MM.1S (cell line): Measurements from ENCODE around the gene RCOR1.
"Not testable (repeated sequence)": the region's sequence is repeated elsewhere in the genome, so short reads cannot be mapped to it uniquely, and the experiment has no call there.

ENCODE experiments used
- DNase-seq: peaks from one replicate; pipeline ENCODE4 v3.0.0-alpha.2; 2015
- H2AFZ ChIP-seq: fragments of 300-600 bp; sonication (generic); 2 replicates; pipeline ENCODE4 v1.6.0; 2016; ENCODE audit warnings: antibody characterized with exemption, low read length
- H3F3A ChIP-seq: fragments of 300-600 bp; sonication (generic); 2 replicates; pipeline ENCODE4 v1.6.1; 2016; ENCODE audit warnings: mild to moderate bottlenecking, antibody characterized with exemption, low read length, moderate library complexity, mixed read lengths; ENCODE audit not compliant: insufficient read depth
- H3K27ac ChIP-seq: fragments of 300-600 bp; sonication (generic); 2 replicates; pipeline ENCODE4 v1.5.1; 2016; ENCODE audit warnings: mild to moderate bottlenecking, low read length
- H3K27me3 ChIP-seq: fragments of 300-600 bp; sonication (generic); replicated peaks from 2 replicates; pipeline ENCODE4 v1.6.0; 2016; ENCODE audit warnings: low read length; ENCODE audit not compliant: insufficient read depth
- H3K36me3 ChIP-seq: fragments of 300-600 bp; sonication (generic); replicated peaks from 2 replicates; pipeline ENCODE4 v1.6.1; 2016; ENCODE audit warnings: mild to moderate bottlenecking, low read length, mixed read lengths; ENCODE audit not compliant: insufficient read depth
- H3K4me1 ChIP-seq: fragments of 300-600 bp; sonication (generic); 2 replicates; pipeline ENCODE4 v1.6.1; 2016; ENCODE audit warnings: low read length, mixed read lengths
- H3K4me2 ChIP-seq: fragments of 300-600 bp; sonication (generic); 2 replicates; pipeline ENCODE4 v1.6.0; 2016; ENCODE audit warnings: low read depth, low read length
- H3K4me3 ChIP-seq: fragments of 300-600 bp; sonication (generic); 2 replicates; pipeline ENCODE4 v1.5.1; 2016; ENCODE audit warnings: low read length, mixed read lengths
- H3K79me2 ChIP-seq: fragments of 300-600 bp; sonication (generic); 2 replicates; pipeline ENCODE4 v1.6.1; 2016; ENCODE audit warnings: mixed run types, low read length, mixed read lengths
- H3K9ac ChIP-seq: fragments of 300-600 bp; sonication (generic); 2 replicates; pipeline ENCODE4 v1.6.1; 2016; ENCODE audit warnings: low read length, mixed read lengths
- H3K9me2 ChIP-seq: fragments of 300-600 bp; sonication (generic); replicated peaks from 2 replicates; pipeline ENCODE4 v1.6.1; 2016; ENCODE audit warnings: mild to moderate bottlenecking, low read length, mixed read lengths; ENCODE audit not compliant: insufficient read depth
- H3K9me3 ChIP-seq: fragments of 300-600 bp; sonication (generic); replicated peaks from 2 replicates; pipeline ENCODE4 v1.6.1; 2016; ENCODE audit warnings: mild to moderate bottlenecking, low read length, mixed read lengths; ENCODE audit not compliant: insufficient read depth
- H4K20me1 ChIP-seq: fragments of 300-600 bp; sonication (generic); 2 replicates; pipeline ENCODE4 v1.6.1; 2016; ENCODE audit warnings: mild to moderate bottlenecking, low read length, moderate library complexity, mixed read lengths; ENCODE audit not compliant: insufficient read depth
- CTCF ChIP-seq: fragments of 300-600 bp; sonication (generic); IDR thresholded peaks from 2 replicates; pipeline ENCODE4 v1.5.1; 2016; ENCODE audit warnings: antibody characterized with exemption, low read length, mixed read lengths
- EZH2 ChIP-seq: fragments of 300-600 bp; sonication (generic); optimal IDR thresholded peaks from 2 replicates; pipeline ENCODE3; 2017; ENCODE audit warnings: low read depth, mild to moderate bottlenecking, antibody characterized with exemption, low read length, mixed read lengths
- EZH2phosphoT487 ChIP-seq: fragments of 300-600 bp; sonication (generic); IDR thresholded peaks from 2 replicates; pipeline ENCODE4 v1.6.1; 2018; ENCODE audit warnings: antibody characterized with exemption, low read length

Gene RCOR1

GRCh38 chr14:102545461-102546265 lies 46.8 kb upstream of the RCOR1 start:
- no peak for DNase-seq
- Histone ChIP-seq H2AFZ (no peak overlapping the region), H3F3A (no peaks in the 10 kb centered on the region), H3K36me3 (no peaks in the 10 kb centered on the region), H3K27ac (no peak overlapping the region), H4K20me1 (no peaks in the 10 kb centered on the region), H3K4me1 (no peaks in the 10 kb centered on the region), H3K79me2 (no peaks in the 10 kb centered on the region), H3K27me3 (peaks cover 16% of the 10 kb centered on the region), H3K4me2 (no peak overlapping the region), H3K4me3 (no peak overlapping the region), H3K9me2 (no peaks in the 10 kb centered on the region), H3K9me3 (no peaks in the 10 kb centered on the region), H3K9ac (no peak overlapping the region)
- TF ChIP-seq EZH2 (no peak), CTCF (no peak), EZH2phosphoT487 (no peak)

DNA sequence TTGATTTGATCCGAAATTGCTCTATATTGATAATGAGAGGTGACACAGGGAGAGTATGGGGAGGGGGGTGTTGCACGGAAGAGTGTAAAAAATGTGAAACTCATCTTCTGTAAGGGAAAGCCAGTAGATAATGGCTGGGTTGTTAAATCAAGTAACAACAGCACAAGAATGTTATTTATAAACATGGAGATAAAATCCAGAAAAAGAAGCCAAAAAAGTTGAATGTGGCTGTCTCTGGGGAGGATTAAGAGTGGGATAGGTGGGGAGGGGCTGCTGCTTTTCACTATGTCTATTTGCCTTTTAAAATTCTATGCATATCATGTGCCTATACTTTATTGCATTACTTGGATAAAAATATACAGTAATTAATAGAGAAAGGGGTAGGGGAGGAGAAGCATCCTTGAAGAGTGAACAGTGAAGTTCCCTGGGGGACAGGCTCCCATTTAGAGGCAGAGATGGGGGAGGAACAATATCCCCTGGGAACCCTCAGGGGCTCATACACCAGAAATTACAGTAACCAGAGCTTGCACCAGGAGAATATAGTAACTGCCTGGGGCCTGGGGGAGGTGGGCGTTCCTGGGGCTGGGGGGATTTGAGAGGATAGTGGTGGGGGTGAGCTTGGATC lies 43.7 kb upstream of the RCOR1 start:
- Histone ChIP-seq H3K27me3 (peaks cover 16% of the 10 kb centered on the region), H3K9ac (no peak overlapping the region), H2AFZ (no peak overlapping the region), H3K9me3 (no peaks in the 10 kb centered on the region), H3K36me3 (no peaks in the 10 kb centered on the region), H3K9me2 (no peaks in the 10 kb centered on the region), H4K20me1 (no peaks in the 10 kb centered on the region), H3K4me3 (no peak overlapping the region), H3K4me2 (no peak overlapping the region), H3F3A (no peaks in the 10 kb centered on the region), H3K27ac (no peak overlapping the region), H3K79me2 (no peaks in the 10 kb centered on the region), H3K4me1 (no peaks in the 10 kb centered on the region)
- TF ChIP-seq EZH2 = no peak
- TF ChIP-seq EZH2phosphoT487 = no peak
- TF ChIP-seq CTCF = no peak
- DNase-seq = no peak

- not testable (repeated sequence) for H3K4me2 ChIP-seq, H3K27ac ChIP-seq, H3K79me2 ChIP-seq, H3K4me3 ChIP-seq, H2AFZ ChIP-seq, H3F3A ChIP-seq, H4K20me1 ChIP-seq, H3K36me3 ChIP-seq, H3K4me1 ChIP-seq, H3K27me3 ChIP-seq, H3K9ac ChIP-seq, H3K9me3 ChIP-seq, DNase-seq, H3K9me2 ChIP-seq
Observed at GRCh38 chr14:102550927-102551401, 41.5 kb upstream of the RCOR1 start.
